Suprapubic skin (tissue), 4 donors: ENCODE results near the gene ROR2.

Source experiments
- CTCF ChIP-seq, 2 donors: fragments of 200-600 bp in 1 of 2; fragments of 450-650 bp in 1 of 2; sonication (generic) in 1 of 2; IDR thresholded peaks; one replicate each; pipeline ENCODE4 v1.5.1; 2016 to 2019; ENCODE audit warnings: antibody characterized with exemption in 2 of 2, mild to moderate bottlenecking in 1 of 2, moderate library complexity in 1 of 2
- EP300 ChIP-seq: sonication (generic); formaldehyde crosslinking; IDR thresholded peaks from one replicate; pipeline ENCODE4 v1.6.1; 2017; ENCODE audit warnings: antibody characterized with exemption
- POLR2A ChIP-seq, 2 donors: fragments of 450-650 bp; IDR thresholded peaks; one replicate each; pipeline ENCODE4 v1.6.1; 2017; ENCODE audit warnings: antibody characterized with exemption in 2 of 2, mild to moderate bottlenecking in 2 of 2, moderate library complexity in 2 of 2
- POLR2AphosphoS5 ChIP-seq, 3 donors: sonication (generic); formaldehyde crosslinking; IDR thresholded peaks; one replicate each; pipeline ENCODE4 v1.6.1; 2017; ENCODE audit warnings: antibody characterized with exemption in 3 of 3

DNA sequence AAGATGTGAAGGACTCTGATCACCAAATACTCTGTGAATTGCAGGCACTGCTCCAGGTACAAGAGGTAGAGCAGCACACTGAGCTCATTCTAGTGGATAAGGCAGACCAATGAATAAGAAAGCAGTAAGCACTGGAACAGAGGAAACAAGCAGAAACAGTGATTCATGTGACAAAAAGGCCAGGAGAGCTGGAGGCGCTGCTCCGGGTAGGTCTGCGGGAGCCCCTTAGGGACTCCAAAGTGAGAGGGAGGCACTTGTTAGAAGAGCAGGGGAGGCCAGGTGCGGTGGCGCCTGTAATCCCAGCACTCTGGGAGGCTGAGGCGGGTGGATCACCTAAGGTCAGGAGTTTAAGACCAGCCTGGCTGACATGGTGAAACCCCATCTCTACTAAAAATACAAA is 294.8 kb downstream of the ROR2 start:
- TF ChIP-seq POLR2AphosphoS5 (IDR thresholded peaks at IDR 0.05) = no peak
- TF ChIP-seq EP300 = no peak
- no peak for TF ChIP-seq POLR2A (IDR thresholded peaks at IDR 0.05)
- TF ChIP-seq CTCF (IDR thresholded peaks at IDR 0.05) = no peak
